Lung microvascular endothelial cell (primary cell): ENCODE results near the gene PON1. TPM values are rescaled to one million over a fixed set of nuclear protein-coding genes. Genes with fewer than 3 reads are reported as not detected.

Source experiments
- DNase-seq, 2 donors: peaks; one replicate each; pipeline versions ENCODE4 v3.0.0 to v3.0.0-alpha.2; 2010; ENCODE audit warnings: low read depth in 2 of 2
- total RNA-seq: library from RNA; depleted of rRNA; stranded (reverse); fragments of >200 nt; gene quantifications from 2 replicates; pipeline ENCODE4 v1.2.1, GENCODE V29; 2014

Gene PON1
- total RNA-seq, 1 donor from 2014 or later: not detected

DNA sequence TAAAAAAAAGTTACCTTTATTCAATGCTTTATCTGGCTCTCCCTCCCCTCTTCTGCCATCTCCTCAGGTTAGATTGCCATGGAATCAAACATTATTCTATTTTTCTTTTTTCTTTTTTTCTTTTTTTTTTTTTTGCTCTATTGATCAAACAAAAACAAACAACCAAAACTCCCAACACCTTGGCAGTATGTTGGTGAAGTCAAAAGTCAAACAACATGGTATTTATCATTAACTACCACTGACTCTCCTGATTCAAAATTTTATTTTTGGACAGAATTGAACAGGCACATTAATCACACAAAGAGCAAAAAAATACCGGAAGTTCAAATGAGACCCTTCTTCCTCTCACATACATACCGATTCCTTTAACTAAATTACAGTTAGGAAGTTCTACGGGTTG lies 6.4 kb downstream of the PON1 start:
- no peak for DNase-seq

GRCh38 chr7:95317546-95317945 lies 6.8 kb downstream of the PON1 start:
- DNase-seq: no peak

DNA sequence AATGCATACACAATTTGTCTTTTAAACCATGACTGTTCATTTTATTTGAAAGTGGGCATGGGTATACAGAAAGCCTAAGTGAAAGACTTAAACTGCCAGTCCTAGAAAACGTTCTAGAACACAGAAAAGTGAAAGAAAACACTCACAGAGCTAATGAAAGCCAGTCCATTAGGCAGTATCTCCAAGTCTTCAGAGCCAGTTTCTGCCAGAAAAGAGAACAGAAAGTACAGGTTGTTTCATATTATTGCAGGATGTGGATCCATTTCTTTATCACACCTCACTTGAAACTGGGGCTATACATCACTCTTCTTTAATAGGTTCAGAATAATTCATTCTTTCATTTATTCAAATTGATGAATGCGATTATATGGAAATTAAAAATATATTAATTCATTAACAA lies 7.7 kb downstream of the PON1 start:
- no peak for DNase-seq

- no peak for DNase-seq
These were observed 11.8 kb downstream of the PON1 start for GRCh38 chr7:95312561-95312960.

DNA sequence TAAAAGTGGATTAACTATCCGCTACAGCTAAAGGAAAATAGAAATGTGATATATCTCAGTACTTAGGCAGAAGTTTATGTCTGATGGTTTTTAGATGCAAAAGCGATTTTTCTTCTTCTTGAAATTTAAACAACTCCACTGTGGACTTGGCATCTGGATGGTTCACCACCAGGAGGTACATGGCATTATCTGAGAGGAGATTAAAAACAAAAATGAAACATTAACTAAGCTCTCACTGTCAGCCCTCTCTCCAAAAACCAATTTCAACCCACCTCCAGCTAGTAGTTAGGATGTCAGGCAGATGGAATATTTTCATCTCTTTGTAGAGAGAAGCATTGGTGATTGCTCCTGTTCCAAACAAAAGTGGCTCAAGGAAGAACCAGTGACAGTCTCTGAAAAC lies 12.9 kb downstream of the PON1 start:
- no peak for DNase-seq

DNA sequence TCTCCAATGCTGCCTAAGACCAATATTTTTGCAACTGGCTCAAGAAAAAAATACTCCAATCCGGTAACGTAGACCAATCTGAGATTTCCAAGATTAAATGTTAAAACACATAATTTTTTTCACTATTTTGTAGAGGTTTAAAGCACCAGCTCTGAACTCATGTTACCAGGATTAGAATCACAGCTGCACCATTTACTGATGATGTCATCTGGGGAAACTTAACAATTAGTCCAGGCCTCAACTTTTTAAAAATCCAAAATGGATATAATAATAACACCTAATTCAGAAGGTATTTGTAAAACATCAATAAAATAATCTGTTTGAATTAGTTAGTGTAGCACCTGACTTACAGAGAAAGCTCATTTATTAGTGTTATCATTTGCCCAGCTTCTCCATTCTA lies 14.4 kb downstream of the PON1 start:
- DNase-seq: no peak

DNA sequence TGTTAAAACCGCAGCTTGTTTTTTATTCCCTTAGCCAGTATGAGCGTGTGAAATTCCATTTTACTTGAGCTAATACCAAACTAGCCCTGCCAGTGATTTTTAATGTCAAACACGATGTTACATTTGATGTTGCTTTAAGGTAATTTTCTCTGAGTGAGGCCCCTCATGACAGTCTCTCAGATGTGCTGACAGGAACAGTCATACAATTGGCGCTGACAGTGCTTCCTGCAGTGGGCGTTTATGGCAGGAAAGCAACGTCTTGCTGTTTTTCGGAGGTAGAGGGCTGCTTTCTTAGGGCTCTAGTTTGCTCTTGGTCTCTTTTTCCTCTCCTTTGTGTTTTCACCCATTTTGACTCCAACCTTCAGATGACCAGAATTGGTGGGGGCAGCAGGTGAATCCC lies 19.3 kb downstream of the PON1 start:
- no peak for DNase-seq

DNA sequence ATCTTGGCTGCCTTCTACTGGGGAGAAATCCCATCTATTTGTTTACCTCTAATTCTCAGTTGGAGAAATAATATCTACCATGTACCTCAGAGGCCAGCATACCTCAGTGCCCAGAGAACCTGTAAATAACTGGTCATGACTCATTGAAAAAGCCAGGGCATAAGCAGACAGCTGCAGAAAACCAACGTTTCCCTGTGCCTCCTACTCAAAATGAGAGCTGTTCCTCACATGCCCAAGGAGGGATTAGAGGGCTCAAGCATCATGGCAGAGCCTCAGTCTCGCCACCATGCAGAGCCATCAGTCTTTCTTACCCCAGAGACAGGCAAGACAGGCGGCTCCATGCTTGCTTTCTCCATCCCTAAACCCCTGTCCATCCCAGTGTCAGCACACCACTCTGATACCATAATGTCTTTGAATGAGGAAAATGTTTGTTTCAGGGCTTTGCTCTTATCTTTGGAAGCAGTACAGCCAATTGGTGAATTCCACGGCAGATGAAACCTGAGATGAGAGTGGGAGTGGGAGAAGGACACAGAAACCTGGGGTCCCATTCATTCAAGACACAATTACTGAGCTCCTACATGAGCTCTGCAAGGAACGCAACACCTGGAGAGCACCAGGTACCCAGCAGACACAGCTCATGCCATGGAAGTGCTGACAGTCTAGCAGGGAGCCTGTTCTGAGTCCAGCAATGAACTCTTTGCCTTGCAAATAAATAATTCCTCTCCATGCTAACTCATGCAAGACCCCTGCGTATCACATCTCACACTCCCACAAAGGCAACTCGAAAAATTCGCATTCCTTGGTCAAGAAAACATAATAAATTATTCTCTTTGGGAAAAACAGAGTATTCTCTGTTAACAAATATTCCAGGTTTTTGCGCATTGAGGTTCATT lies 21.1 kb downstream of the PON1 start:
- DNase-seq: no peak

DNA sequence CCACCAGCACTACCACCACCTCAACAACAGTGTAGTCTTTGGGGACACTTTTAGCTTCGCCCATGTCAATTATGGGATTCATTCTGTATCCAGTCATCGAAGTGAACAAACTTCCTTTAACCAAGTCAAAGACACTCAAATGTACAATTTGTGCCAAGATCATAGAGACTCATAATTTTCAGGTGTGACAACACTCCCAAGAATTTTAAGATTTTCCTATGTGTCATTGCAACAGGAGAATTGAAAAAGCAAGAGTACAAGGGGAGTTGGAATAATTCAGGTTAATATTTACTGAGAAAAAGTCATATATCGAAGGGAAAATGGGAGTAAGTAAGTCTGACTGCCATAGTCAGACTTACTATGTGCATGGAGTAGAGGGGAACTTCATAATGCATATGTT lies 26.2 kb downstream of the PON1 start:
- DNase-seq: no peak

GRCh38 chr7:95297041-95297440 lies 27.3 kb downstream of the PON1 start:
- DNase-seq: no peak

DNA sequence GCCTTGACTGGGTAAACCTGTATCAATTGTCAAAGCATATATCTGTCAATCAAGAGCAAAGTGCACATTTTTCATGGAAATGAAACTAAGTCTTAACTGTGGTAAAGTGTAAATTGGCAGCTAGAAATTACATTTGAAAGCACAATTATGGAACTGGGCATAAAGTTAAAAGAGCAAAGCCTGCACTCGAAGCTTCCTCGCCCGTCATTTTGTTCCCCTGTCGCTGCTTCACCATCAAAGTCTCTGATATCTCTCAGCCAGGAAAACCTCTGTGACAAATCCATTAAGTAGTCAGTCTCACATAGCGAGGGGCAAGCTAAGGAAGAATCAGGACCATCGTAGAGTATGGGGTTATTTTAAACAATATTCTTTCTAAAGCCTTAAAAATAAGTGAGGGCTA lies 27.9 kb downstream of the PON1 start:
- no peak for DNase-seq

DNA sequence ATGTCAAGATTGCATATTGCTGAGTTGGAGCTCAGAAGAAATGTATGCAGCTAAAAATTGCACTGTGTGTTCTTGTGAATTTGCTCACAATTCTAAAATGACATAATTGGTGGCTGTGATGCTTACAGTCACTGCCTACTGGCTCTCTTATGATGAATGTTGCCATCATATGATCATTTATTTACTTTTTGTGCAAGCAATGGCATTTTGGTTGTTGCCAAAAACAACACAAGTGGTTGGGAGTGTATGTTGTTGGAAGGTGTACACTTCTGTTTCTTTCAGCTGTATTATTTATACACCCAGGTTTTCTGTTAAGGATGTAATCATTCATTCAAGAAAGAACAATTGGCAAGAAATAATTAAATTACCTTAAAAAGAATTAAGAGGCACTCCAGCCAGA lies 28.9 kb downstream of the PON1 start:
- no peak for DNase-seq

GRCh38 chr7:95290166-95290830 lies 34.0 kb downstream of the PON1 start:
- DNase-seq: no peak

- no peak for DNase-seq
These were observed 38.2 kb downstream of the PON1 start for GRCh38 chr7:95286096-95286495.

GRCh38 chr7:95279417-95279816 lies 44.9 kb downstream of the PON1 start:
- DNase-seq: no peak

GRCh38 chr7:95276114-95276513 lies 48.2 kb downstream of the PON1 start:
- DNase-seq: no peak

DNA sequence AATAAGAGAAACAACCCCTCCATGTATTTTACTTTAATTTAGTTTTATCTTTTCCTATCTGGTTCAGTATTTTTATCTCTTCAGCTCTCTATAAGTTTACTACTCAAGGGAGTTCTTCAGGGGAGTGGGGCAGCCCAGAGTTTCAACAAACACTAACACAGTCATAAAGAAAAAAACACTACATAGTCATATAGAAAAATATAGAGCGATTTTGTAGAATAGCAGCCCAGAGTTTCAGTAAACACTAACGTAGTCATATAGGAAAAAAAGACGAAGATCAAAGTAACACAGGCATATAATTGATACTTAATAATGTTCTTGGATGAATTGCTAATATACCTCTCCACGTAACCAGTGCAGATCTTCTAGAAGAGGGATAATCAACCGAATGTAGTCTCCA lies 54.7 kb downstream of the PON1 start:
- no peak for DNase-seq

- no peak for DNase-seq
These were observed 56.6 kb downstream of the PON1 start for GRCh38 chr7:95267754-95268153.

- DNase-seq: no peak
These were observed 58.7 kb downstream of the PON1 start for GRCh38 chr7:95265634-95266033.

- DNase-seq: peak in 1 of 2 donors; percentile 15
These were observed 59.9 kb downstream of the PON1 start for GRCh38 chr7:95264363-95264891.

DNA sequence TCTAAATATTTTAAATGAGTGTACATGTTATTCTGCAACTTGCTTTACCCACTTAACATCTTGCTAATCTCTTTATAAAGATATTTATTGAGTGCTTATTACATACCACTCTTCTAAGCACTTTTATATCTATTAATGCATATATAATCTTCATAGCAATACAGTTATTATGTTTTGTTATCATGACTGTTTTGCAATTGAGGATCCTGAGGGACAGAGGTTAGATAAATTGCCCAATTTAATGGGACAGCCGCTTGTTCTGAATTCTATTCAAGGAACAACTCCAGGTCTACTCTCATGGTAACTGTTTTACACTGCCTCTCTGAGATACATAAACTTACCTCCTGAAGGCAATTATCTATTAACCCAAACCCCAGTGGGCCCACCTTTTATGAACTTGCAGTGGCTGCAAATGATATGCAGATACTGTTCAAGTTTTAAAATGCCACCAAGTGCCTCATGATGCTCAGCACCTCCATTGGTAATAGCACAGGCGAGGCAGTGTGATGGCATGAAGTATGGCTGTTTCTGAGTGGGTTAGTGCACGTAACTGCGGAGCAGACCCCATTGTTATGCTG lies 60.5 kb downstream of the PON1 start:
- DNase-seq: no peak

DNA sequence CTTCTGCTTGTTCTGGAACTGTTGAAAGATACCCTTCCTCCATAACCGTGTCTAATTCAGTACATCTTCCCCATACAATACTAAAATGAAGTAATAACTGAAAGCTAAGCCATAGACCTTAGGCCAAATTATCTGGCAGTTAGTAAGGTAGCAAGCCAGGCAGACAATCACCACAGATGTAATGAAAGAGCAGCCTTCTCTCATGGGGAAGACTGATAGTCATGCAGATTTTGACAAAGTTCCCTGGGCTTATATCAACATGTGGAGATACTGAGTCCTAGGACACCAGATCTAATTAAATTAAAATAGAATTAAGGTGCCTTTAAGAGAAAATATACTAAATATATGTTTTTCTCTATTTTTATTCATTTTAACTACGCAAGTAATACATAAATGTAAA lies 61.5 kb downstream of the PON1 start:
- DNase-seq: no peak
